Measurements from ENCODE around the gene NCF2. TPM values are rescaled to one million over a fixed set of nuclear protein-coding genes. Genes with fewer than 3 reads are reported as not detected.

Gene NCF2
- total and polyA plus RNA-seq, 2 donors (not counting 1 experiment from before 2014, with no cell fraction given): 0.43 to 2.6 TPM

- no peaks in the 10 kb centered on the region for H4K20me1 ChIP-seq (ENCODE audit: control insufficient read depth, extremely low read depth, insufficient read depth, low read length)
Measured at GRCh38 chr1:183508694-183509093, 81.6 kb downstream of the NCF2 start.

GRCh38 chr1:183506561-183506960 lies 83.7 kb downstream of the NCF2 start:
- H3K27me3 ChIP-seq (ENCODE audit: control insufficient read depth, insufficient read depth, low read length): no peaks in the 10 kb centered on the region
- H3K4me3 ChIP-seq (replicated peaks in 1 of 4; ENCODE audit: control extremely low read depth in 1 of 4, insufficient read depth in 1 of 4, low read depth in 3 of 4, low read length in 4 of 4): no peak overlapping the region
- H2AFZ ChIP-seq (ENCODE audit: low read length): no peak overlapping the region
- no peak overlapping the region for H3K9ac ChIP-seq (ENCODE audit: insufficient read depth, low read length)
- H4K20me1 ChIP-seq (ENCODE audit: control insufficient read depth, extremely low read depth, insufficient read depth, low read length): no peaks in the 10 kb centered on the region
- H3K4me2 ChIP-seq (ENCODE audit: extremely low read depth, insufficient read depth, low read length): peak overlapping the region; percentile 16
- no peak overlapping the region for H3K27ac ChIP-seq (ENCODE audit: insufficient read depth, low read length)
- no peaks in the 10 kb centered on the region for H3K4me1 ChIP-seq (ENCODE audit: control insufficient read depth, extremely low read depth, insufficient read depth, low read length)
- H3K79me2 ChIP-seq (ENCODE audit: control insufficient read depth, insufficient read depth, low read length): peaks cover 12% of the 10 kb centered on the region
- TF ChIP-seq CTCF (conservative IDR thresholded peaks at IDR 0.05 in 1 of 2, IDR thresholded peaks at IDR 0.05 in 1 of 2; ENCODE audit: low read depth in 1 of 2, low read length in 2 of 2): no peak
- TF ChIP-seq EZH2 (IDR thresholded peaks at IDR 0.05; ENCODE audit: low read length, missing control alignments): no peak
- DNase-seq (ENCODE audit: low read depth in 2 of 2): peak in 1 of 2 donors; percentile 63
- H3K36me3 ChIP-seq (ENCODE audit: control insufficient read depth, insufficient read depth, low read length): no peaks in the 10 kb centered on the region
- no peaks in the 10 kb centered on the region for H3K9me3 ChIP-seq (ENCODE audit: control insufficient read depth, insufficient read depth, low read depth, low read length)

More at GRCh38 chr1:183508694-183509093, 81.6 kb downstream of the NCF2 start:
- H3K4me3 ChIP-seq (replicated peaks in 1 of 4; ENCODE audit: control extremely low read depth in 1 of 4, insufficient read depth in 1 of 4, low read depth in 3 of 4, low read length in 4 of 4): no peak overlapping the region
- H3K9me3 ChIP-seq (ENCODE audit: control insufficient read depth, insufficient read depth, low read depth, low read length): no peaks in the 10 kb centered on the region
- H2AFZ ChIP-seq (ENCODE audit: low read length): no peak overlapping the region
- H3K79me2 ChIP-seq (ENCODE audit: control insufficient read depth, insufficient read depth, low read length): peaks cover 9% of the 10 kb centered on the region
- no peak overlapping the region for H3K9ac ChIP-seq (ENCODE audit: insufficient read depth, low read length)
- TF ChIP-seq EZH2 (IDR thresholded peaks at IDR 0.05; ENCODE audit: low read length, missing control alignments): no peak
- H3K27me3 ChIP-seq (ENCODE audit: control insufficient read depth, insufficient read depth, low read length): no peaks in the 10 kb centered on the region
- H3K36me3 ChIP-seq (ENCODE audit: control insufficient read depth, insufficient read depth, low read length): no peaks in the 10 kb centered on the region
- H3K27ac ChIP-seq (ENCODE audit: insufficient read depth, low read length): no peak overlapping the region
- no peaks in the 10 kb centered on the region for H3K4me1 ChIP-seq (ENCODE audit: control insufficient read depth, extremely low read depth, insufficient read depth, low read length)
- no peak overlapping the region for H3K4me2 ChIP-seq (ENCODE audit: extremely low read depth, insufficient read depth, low read length)
- no peak for DNase-seq (ENCODE audit: low read depth in 2 of 2)

Other genes with a start within 250 kb of the NCF2 start
- under 0.01 TPM in 2 replicates for gene NMNAT2, start 172.1 kb downstream of the NCF2 start, total RNA-seq
- 0.02 and 0.61 TPM in 2 replicates for gene NMNAT2, start 172.1 kb downstream of the NCF2 start, polyA plus RNA-seq
- gene SMG7, start 118.0 kb downstream of the NCF2 start, total RNA-seq: 16.2 and 23.1 TPM in 2 replicates
- gene SMG7, start 118.0 kb downstream of the NCF2 start, polyA plus RNA-seq: 30.7 and 31.0 TPM in 2 replicates
- gene ARPC5, start 45.3 kb upstream of the NCF2 start, total RNA-seq: 83.5 and 142 TPM in 2 replicates
- 242 and 350 TPM in 2 replicates for gene ARPC5, start 45.3 kb upstream of the NCF2 start, polyA plus RNA-seq
- not detected in 2 replicates for gene APOBEC4, start 62.9 kb upstream of the NCF2 start, total RNA-seq
- gene APOBEC4, start 62.9 kb upstream of the NCF2 start, polyA plus RNA-seq: not detected in 2 replicates
- gene RGL1, start 214.7 kb upstream of the NCF2 start, total RNA-seq: 16.2 and 17.2 TPM in 2 replicates
- 21.4 and 21.9 TPM in 2 replicates for gene RGL1, start 214.7 kb upstream of the NCF2 start, polyA plus RNA-seq

Measured in fibroblast of lung (primary cell).